AG08396 (cell line): Measurements from ENCODE around the gene TMEM219.

Source experiments
- DNase-seq: peaks from one replicate; pipeline ENCODE4 v3.0.0; 2012; ENCODE audit warnings: low spot score, mixed read lengths

The TMEM219 gene

DNA sequence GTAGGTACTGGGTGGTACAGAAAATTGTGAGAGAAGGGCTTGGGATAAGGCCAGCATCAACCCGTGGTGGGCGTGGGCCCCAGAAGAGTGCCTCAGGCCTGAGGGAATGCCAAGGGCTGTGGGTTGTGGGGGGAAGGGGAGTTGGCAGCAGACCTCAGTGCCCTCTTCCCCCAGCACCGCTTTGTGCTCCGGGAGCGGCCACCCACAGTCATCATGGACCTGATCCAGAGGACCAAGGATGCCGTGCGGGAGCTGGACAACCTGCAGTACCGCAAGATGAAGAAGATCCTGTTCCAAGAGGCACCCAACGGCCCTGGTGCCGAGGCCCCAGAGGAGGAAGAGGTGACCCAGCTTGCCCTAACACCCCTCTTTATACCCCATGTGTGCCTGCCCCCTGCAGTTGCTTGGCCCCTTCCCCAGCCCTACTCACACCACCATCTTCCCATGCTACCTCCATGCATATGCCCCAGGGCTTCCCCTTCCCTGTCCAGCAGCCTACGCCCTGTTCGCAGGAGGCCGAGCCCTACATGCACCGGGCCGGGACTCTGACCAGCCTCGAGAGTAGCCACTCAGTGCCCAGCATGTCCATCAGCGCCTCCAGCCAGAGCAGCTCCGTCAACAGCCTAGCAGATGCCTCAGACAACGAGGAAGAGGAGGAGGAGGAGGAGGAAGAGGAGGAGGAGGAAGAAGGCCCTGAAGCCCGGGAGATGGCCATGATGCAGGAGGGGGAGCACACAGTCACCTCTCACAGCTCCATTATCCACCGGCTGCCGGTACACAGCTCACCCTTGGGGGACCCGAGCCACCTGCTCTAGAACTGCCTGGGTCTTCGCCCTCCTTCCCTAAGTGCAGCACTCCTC is 20.9 kb downstream of the TMEM219 start:
- no peak for DNase-seq

DNA sequence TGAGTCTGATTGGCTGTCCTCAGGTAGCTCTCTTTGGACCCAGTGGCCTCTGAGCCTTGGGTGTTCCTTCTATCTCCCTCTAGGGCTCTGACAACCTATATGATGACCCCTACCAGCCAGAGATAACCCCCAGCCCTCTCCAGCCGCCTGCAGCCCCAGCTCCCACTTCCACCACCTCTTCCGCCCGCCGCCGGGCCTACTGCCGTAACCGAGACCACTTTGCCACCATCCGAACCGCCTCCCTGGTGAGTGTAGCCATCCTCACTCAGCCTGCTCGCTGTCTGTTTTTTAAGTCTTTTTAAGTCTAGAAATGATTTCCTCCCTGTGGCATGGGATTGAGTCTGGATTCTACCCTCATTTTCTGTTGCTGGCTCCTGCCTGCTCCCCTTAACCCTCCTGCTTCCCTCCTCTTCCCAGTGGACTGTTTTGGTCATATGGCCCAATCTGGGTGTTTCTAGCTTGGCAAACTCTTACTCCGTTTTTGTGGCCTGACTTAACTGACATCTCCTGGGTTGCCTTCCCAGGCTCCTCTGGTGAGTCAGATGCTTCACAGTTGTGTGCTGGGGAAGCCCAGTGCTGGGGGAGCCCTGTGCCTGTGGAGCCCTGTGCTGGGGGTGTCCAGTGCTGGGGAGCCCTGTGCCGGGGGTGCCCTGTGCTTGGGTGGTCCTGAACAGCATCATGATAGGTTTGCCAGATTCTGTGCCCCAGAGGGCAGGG is 21.7 kb downstream of the TMEM219 start:
- DNase-seq: peak; percentile 50

GRCh38 chr16:29984137-29984763 is 22.4 kb downstream of the TMEM219 start:
- DNase-seq: no peak

GRCh38 chr16:29984764-29985147 is 22.9 kb downstream of the TMEM219 start:
- no peak for DNase-seq

- DNase-seq: no peak
Measured at GRCh38 chr16:29985271-29985811, 23.5 kb downstream of the TMEM219 start.

DNA sequence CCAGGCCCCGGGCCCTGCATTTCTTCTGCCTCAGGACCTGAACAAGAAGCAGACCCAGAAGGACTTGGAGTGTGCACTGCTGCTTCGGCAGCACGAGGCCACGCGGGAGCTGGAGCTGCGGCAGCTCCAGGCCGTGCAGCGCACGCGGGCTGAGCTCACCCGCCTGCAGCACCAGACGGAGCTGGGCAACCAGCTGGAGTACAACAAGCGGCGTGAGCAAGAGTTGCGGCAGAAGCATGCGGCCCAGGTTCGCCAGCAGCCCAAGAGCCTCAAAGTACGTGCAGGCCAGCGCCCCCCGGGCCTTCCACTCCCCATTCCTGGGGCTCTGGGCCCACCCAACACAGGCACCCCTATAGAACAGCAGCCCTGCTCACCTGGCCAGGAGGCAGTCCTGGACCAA is 24.4 kb downstream of the TMEM219 start:
- no peak for DNase-seq

GRCh38 chr16:29986931-29987330 is 25.1 kb downstream of the TMEM219 start:
- no peak for DNase-seq

DNA sequence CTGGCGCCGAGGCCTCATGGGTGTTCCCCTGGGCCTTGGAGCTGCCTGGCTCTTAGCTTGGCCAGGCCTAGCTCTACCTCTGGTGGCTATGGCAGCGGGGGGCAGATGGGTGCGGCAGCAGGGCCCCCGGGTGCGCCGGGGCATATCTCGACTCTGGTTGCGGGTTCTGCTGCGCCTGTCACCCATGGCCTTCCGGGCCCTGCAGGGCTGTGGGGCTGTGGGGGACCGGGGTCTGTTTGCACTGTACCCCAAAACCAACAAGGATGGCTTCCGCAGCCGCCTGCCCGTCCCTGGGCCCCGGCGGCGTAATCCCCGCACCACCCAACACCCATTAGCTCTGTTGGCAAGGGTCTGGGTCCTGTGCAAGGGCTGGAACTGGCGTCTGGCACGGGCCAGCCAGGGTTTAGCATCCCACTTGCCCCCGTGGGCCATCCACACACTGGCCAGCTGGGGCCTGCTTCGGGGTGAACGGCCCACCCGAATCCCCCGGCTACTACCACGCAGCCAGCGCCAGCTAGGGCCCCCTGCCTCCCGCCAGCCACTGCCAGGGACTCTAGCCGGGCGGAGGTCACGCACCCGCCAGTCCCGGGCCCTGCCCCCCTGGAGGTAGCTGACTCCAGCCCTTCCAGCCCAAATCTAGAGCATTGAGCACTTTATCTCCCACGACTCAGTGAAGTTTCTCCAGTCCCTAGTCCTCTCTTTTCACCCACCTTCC is 25.6 kb downstream of the TMEM219 start:
- no peak for DNase-seq

DNA sequence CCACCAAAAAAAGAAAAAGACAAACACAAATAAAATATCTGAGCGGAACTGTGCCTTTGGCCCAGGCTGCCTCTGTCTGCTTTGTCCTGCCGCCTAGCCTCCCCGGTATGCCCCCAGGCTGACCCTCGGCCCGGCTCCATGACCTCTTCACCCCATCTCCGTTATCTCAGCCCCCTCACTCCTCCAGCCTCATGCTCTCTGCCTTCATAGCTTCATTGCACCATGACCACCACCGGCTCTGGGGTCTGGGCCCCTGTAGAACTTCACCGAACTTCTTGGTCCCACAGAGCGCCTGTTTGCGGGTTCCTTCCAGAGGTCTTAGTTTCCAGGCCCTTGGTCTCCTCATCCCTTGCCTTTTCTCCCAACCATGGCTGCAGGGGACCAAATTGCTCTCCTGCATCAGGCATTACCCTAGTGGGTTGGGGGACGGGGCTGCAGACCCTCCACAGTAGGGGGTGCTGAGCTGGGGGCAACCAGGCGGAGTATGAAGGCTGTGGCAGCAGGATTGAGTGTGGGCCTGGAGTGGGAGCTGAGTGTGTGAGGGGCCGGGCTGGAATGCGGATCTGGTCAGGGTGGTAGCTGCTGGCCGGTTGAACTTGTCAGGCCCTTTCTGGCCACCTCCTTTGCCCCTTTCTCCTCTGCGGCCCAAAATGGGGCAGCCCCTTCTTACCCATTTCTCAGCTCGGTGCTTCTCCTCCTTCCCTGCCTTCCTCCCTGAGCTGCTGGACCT is 26.6 kb downstream of the TMEM219 start:
- DNase-seq: no peak

DNA sequence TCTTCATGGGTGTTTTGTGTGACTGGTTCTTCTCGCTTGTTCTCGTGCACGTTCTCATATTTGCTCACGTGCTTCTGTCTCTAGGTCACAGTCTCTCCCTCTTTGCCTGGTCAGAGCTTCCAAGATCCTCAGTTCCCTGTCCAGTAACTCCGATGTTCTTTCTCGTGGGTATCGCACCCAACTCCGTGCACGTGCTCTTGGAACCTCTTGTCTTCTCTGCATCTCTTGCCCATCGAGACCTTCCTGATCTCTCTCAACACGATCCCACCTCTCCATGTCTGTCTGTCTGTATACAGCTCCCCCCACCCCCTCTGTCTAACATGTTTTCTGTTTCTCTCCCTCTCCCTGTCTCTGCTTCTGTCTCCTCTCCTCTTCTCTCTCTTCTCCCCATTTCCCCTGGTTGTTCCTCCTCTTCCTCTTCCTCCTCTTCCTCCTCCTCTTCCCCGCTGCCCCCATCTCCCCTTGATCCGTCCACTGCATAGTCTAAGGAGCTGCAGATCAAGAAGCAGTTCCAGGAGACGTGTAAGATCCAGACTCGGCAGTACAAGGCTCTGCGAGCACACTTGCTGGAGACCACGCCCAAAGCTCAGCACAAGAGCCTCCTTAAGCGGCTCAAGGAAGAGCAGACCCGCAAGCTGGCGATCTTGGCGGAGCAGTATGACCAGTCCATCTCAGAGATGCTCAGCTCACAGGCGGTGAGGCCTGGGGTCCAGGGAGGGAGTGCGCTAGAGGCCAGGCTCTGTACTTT is 27.4 kb downstream of the TMEM219 start:
- DNase-seq: no peak

GRCh38 chr16:29990034-29990433 is 28.2 kb downstream of the TMEM219 start:
- no peak for DNase-seq

DNA sequence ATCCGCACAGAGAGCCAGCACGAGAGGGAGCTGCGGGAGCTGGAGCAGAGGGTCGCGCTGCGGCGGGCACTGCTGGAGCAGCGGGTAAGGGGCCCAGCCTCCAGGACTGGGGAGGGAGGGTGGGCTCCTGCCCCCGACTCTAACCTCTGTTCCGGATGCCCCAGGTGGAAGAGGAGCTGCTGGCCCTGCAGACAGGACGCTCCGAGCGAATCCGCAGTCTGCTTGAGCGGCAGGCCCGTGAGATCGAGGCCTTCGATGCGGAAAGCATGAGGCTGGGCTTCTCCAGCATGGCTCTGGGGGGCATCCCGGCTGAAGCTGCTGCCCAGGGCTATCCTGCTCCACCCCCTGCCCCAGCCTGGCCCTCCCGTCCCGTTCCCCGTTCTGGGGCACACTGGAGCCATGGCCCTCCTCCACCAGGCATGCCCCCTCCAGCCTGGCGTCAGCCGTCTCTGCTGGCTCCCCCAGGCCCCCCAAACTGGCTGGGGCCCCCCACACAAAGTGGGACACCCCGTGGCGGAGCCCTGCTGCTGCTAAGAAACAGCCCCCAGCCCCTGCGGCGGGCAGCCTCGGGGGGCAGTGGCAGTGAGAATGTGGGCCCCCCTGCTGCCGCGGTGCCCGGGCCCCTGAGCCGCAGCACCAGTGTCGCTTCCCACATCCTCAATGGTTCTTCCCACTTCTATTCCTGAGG is 29.1 kb downstream of the TMEM219 start:
- DNase-seq: no peak

GRCh38 chr16:29991571-29991904 is 29.7 kb downstream of the TMEM219 start:
- no peak for DNase-seq

- DNase-seq: peak; percentile 31
Measured at GRCh38 chr16:29992344-29992967, 30.6 kb downstream of the TMEM219 start.

- no peak for DNase-seq
Measured at GRCh38 chr16:29993191-29993902, 31.5 kb downstream of the TMEM219 start.

DNA sequence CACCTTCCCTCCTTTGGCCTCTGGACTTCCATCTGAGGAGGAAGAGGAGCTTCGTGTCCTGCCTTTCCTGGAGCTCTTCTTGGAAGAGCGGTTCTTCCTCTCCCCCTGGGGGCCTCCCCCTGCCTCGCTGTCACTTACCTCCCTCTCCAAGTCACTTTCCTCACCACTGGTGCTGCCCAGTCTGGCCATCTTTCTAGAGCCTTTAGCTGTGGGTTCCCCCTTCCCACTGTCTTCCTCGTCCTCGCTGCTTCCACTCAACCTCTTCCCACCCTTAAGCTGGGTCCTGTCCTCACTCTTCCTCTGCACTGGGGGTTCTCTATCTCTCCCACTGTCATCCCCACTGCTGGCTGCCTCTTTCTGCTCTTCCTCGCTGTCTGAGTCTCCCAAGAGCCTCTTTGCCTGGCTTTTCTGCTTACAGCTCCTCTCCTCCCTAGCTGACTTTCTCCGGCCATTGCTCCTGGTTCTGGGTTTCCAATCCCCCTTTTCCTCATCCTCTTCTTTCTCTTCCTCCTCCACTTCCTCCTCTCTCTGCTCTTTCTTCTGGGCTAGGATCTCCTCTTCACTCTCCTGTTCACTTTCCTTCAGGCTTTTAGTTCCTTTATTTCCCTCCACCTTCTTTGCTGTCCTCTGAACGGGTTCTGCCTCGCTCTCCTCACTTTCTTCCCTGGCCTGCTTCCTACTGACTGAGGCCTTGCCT is 32.2 kb downstream of the TMEM219 start:
- no peak for DNase-seq

- DNase-seq: peak; percentile 69
Measured at GRCh38 chr16:29994600-29995323, 32.9 kb downstream of the TMEM219 start.
